Ishikawa (cell line): ENCODE results near the gene ACAA2.

Source experiments
- CEBPB ChIP-seq: IDR thresholded peaks from 2 replicates; pipeline ENCODE4 v1.6.1; 2012
- CREB1 ChIP-seq: IDR thresholded peaks from 2 replicates; pipeline ENCODE4 v1.6.1; 2012; ENCODE audit warnings: low read depth
- EGR1 ChIP-seq: IDR thresholded peaks from 2 replicates; pipeline ENCODE4 v1.6.1; 2012
- EP300 ChIP-seq: IDR thresholded peaks from 2 replicates; pipeline ENCODE4 v1.6.1; 2012; ENCODE audit warnings: borderline replicate concordance
- FOXM1 ChIP-seq: IDR thresholded peaks from 2 replicates; pipeline ENCODE4 v1.6.1; 2012; ENCODE audit warnings: low read depth, borderline replicate concordance
- MAX ChIP-seq: IDR thresholded peaks from 2 replicates; pipeline ENCODE4 v1.6.1; 2012
- NFIC ChIP-seq: IDR thresholded peaks from 2 replicates; pipeline ENCODE4 v1.6.1; 2012
- RAD21 ChIP-seq: IDR thresholded peaks from 2 replicates; pipeline ENCODE4 v1.6.1; 2012; ENCODE audit warnings: low read depth
- REST ChIP-seq: IDR thresholded peaks from 2 replicates; pipeline ENCODE4 v1.6.1; 2012; ENCODE audit warnings: low read depth, mild to moderate bottlenecking
- TAF1 ChIP-seq: IDR thresholded peaks from 2 replicates; pipeline ENCODE4 v1.6.1; 2012; ENCODE audit warnings: low read depth, mild to moderate bottlenecking
- TCF12 ChIP-seq: IDR thresholded peaks from 2 replicates; pipeline ENCODE4 v1.6.1; 2012; ENCODE audit warnings: low read depth
- TEAD4 ChIP-seq: IDR thresholded peaks from 2 replicates; pipeline ENCODE4 v1.6.1; 2012
- USF1 ChIP-seq: IDR thresholded peaks from 2 replicates; pipeline ENCODE4 v1.6.1; 2012
- YY1 ChIP-seq: IDR thresholded peaks from 2 replicates; pipeline ENCODE4 v1.6.1; 2012; ENCODE audit warnings: low read depth
- ZBTB7A ChIP-seq: IDR thresholded peaks from 2 replicates; pipeline ENCODE4 v1.6.1; 2012; ENCODE audit warnings: low read depth

ACAA2 gene

GRCh38 chr18:49813319-49814146 lies at the start of gene ACAA2:
ACAA2 (minus strand) TSS chr18:49813533; CDS start chr18:49813484, 49 bp downstream.
- no peak for TF ChIP-seq TCF12
- no peak for TF ChIP-seq TEAD4
- peak; percentile 24; the same call in 1 of the 2 replicates for TF ChIP-seq ZBTB7A
- peak; percentile 36; the same call in 1 of the 2 replicates for TF ChIP-seq MAX
- peak; percentile 58 for TF ChIP-seq NFIC
- TF ChIP-seq CREB1, result no peak
- TF ChIP-seq FOXM1, result no peak
- TF ChIP-seq CEBPB, result no peak
- no peak for TF ChIP-seq REST
- TF ChIP-seq TAF1, result no peak; the same call in 1 of the 2 replicates

GRCh38 chr18:49862656-49863385 lies 49.5 kb upstream of the ACAA2 start:
- TF ChIP-seq TCF12 (no peak), TEAD4 (no peak), FOXM1 (no peak), USF1 (no peak), MAX (no peak), YY1 (no peak), REST (no peak), CREB1 (no peak), ZBTB7A (no peak), NFIC (no peak), TAF1 (no peak), RAD21 (no peak), CEBPB (no peak), EGR1 (no peak), EP300 (no peak)

- TF ChIP-seq RAD21 (peak; percentile 57), EP300 (no peak)
Observed at GRCh38 chr18:49861659-49862058, 48.3 kb upstream of the ACAA2 start.

GRCh38 chr18:49859725-49860124 lies 46.4 kb upstream of the ACAA2 start:
- TF ChIP-seq TAF1, result no peak
- TF ChIP-seq FOXM1, result no peak
- no peak for TF ChIP-seq EGR1
- TF ChIP-seq TCF12, result no peak
- no peak for TF ChIP-seq USF1
- no peak for TF ChIP-seq REST
- TF ChIP-seq MAX, result no peak
- no peak for TF ChIP-seq CEBPB
- TF ChIP-seq ZBTB7A, result no peak
- no peak for TF ChIP-seq CREB1
